IMR-90 (cell line): ENCODE measurements around the gene MEF2D.

Experiments
- CEBPB ChIP-seq: IDR thresholded peaks from 2 replicates; pipeline ENCODE4 v1.6.1; 2012; ENCODE audit warnings: low read depth, low read length, improper control_type of control experiment
- CHD1 ChIP-seq: IDR thresholded peaks from 2 replicates; pipeline ENCODE4 v1.6.1; 2012; ENCODE audit warnings: low read depth, low read length, improper control_type of control experiment
- ELK1 ChIP-seq: fragments of 150-350 bp; IDR thresholded peaks from 2 replicates; pipeline ENCODE4 v1.6.1; 2016; ENCODE audit warnings: low read depth, mild to moderate bottlenecking, low read length, moderate library complexity, borderline replicate concordance
- MAFK ChIP-seq: IDR thresholded peaks from 2 replicates; pipeline ENCODE4 v1.6.1; 2012; ENCODE audit warnings: low read depth, low read length, improper control_type of control experiment
- MAZ ChIP-seq: IDR thresholded peaks from 2 replicates; pipeline ENCODE4 v1.6.1; 2012; ENCODE audit warnings: low read depth, mild to moderate bottlenecking, low read length, improper control_type of control experiment, moderate library complexity, borderline replicate concordance
- MXI1 ChIP-seq: IDR thresholded peaks from 2 replicates; pipeline ENCODE4 v1.6.1; 2012; ENCODE audit warnings: low read depth, mild to moderate bottlenecking, low read length, moderate library complexity, borderline replicate concordance
- NFE2L2 ChIP-seq: fragments of 150-350 bp; IDR thresholded peaks from 2 replicates; pipeline ENCODE4 v1.6.1; 2016; ENCODE audit warnings: low read depth, mild to moderate bottlenecking, low read length
- POLR2A ChIP-seq: IDR thresholded peaks from 2 replicates; pipeline ENCODE4 v1.6.1; 2012; ENCODE audit warnings: mild to moderate bottlenecking, low read depth, low read length
- RAD21 ChIP-seq: IDR thresholded peaks from 2 replicates; pipeline ENCODE4 v1.6.1; 2012; ENCODE audit warnings: low read length, improper control_type of control experiment
- RCOR1 ChIP-seq: IDR thresholded peaks from 2 replicates; pipeline ENCODE4 v1.6.1; 2012; ENCODE audit warnings: mild to moderate bottlenecking, low read length, improper control_type of control experiment; ENCODE audit not compliant: insufficient replicate concordance
- RFX5 ChIP-seq: IDR thresholded peaks from 2 replicates; pipeline ENCODE4 v1.8.0; 2012; ENCODE audit warnings: low read depth, mild to moderate bottlenecking, low read length, moderate library complexity
- SMC3 ChIP-seq: fragments of 150-350 bp; IDR thresholded peaks from 2 replicates; pipeline ENCODE4 v1.6.1; 2016; ENCODE audit warnings: low read depth, mild to moderate bottlenecking, antibody characterized with exemption, low read length, moderate library complexity
- USF2 ChIP-seq: fragments of 150-350 bp; IDR thresholded peaks from 2 replicates; pipeline ENCODE4 v1.6.1; 2017; ENCODE audit warnings: mild to moderate bottlenecking, antibody characterized with exemption, low read length, low read depth
- TF ChIP-seq, protein P1 (sequence below): conservative IDR thresholded peaks from 2 replicates; pipeline ENCODE4 v1.5.1; 2012; ENCODE audit warnings: mild to moderate bottlenecking, low read depth, low read length, improper control_type of control experiment

- no peak for TF ChIP-seq POLR2A
- TF ChIP-seq, protein P1, sequence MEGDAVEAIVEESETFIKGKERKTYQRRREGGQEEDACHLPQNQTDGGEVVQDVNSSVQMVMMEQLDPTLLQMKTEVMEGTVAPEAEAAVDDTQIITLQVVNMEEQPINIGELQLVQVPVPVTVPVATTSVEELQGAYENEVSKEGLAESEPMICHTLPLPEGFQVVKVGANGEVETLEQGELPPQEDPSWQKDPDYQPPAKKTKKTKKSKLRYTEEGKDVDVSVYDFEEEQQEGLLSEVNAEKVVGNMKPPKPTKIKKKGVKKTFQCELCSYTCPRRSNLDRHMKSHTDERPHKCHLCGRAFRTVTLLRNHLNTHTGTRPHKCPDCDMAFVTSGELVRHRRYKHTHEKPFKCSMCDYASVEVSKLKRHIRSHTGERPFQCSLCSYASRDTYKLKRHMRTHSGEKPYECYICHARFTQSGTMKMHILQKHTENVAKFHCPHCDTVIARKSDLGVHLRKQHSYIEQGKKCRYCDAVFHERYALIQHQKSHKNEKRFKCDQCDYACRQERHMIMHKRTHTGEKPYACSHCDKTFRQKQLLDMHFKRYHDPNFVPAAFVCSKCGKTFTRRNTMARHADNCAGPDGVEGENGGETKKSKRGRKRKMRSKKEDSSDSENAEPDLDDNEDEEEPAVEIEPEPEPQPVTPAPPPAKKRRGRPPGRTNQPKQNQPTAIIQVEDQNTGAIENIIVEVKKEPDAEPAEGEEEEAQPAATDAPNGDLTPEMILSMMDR, result no peak
- no peak for TF ChIP-seq SMC3
- no peak for TF ChIP-seq MXI1
- no peak for TF ChIP-seq RCOR1
- TF ChIP-seq USF2, result no peak
- no peak for TF ChIP-seq CEBPB
- TF ChIP-seq MAFK, result no peak
- TF ChIP-seq ELK1, result no peak
- no peak for TF ChIP-seq RFX5
- TF ChIP-seq CHD1, result no peak
- TF ChIP-seq NFE2L2, result no peak
- no peak for TF ChIP-seq RAD21
- no peak for TF ChIP-seq MAZ
These were observed 48.9 kb downstream of the MEF2D start for GRCh38 chr1:156451505-156452160.
